Hepatocyte (in vitro differentiated cells): Measurements from ENCODE around the gene GABRD.

Experiments used
- EZH2 ChIP-seq: fragments of 200-600 bp; sonication (generic); IDR thresholded peaks from 2 replicates; pipeline ENCODE4 v1.6.1; 2016; ENCODE audit warnings: antibody characterized with exemption, mild to moderate bottlenecking, borderline replicate concordance
- EZH2phosphoT487 ChIP-seq: fragments of 200-600 bp; sonication (generic); IDR thresholded peaks from one replicate; pipeline ENCODE4 v1.6.1; 2018; ENCODE audit warnings: antibody characterized with exemption, mild to moderate bottlenecking, low read depth, moderate library complexity; ENCODE audit not compliant: unreplicated experiment, severe bottlenecking
- TF ChIP-seq, protein P1 (sequence below): fragments of 200-600 bp; sonication (generic); IDR thresholded peaks from 2 replicates; pipeline ENCODE4 v1.5.1; 2016; ENCODE audit warnings: antibody characterized with exemption, mild to moderate bottlenecking; ENCODE audit not compliant: poor library complexity

DNA sequence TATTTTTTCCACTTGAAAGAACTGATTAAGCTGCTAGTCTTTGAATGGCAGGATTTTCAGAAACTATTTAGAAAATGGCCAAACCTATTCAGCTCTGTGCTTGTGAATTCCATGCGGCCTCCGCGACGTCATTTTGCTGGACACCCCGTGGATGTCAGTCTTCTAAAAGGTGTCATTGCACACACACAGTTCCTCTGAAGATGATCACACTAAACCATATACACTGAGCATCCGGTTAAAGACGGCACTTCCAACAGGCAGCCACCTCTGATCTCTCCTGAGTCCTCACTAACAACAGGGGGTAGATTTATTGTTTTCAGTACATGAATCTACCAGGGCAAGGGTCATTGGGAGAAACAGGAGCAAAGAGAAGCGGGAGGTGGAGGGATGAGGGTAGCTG is 24.6 kb upstream of the GABRD start:
- TF ChIP-seq EZH2 (no peak), EZH2phosphoT487 (no peak)
- TF ChIP-seq, protein P1, sequence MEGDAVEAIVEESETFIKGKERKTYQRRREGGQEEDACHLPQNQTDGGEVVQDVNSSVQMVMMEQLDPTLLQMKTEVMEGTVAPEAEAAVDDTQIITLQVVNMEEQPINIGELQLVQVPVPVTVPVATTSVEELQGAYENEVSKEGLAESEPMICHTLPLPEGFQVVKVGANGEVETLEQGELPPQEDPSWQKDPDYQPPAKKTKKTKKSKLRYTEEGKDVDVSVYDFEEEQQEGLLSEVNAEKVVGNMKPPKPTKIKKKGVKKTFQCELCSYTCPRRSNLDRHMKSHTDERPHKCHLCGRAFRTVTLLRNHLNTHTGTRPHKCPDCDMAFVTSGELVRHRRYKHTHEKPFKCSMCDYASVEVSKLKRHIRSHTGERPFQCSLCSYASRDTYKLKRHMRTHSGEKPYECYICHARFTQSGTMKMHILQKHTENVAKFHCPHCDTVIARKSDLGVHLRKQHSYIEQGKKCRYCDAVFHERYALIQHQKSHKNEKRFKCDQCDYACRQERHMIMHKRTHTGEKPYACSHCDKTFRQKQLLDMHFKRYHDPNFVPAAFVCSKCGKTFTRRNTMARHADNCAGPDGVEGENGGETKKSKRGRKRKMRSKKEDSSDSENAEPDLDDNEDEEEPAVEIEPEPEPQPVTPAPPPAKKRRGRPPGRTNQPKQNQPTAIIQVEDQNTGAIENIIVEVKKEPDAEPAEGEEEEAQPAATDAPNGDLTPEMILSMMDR: no peak
